Measurements from ENCODE around the gene EBF3. TPM values are rescaled to one million over a fixed set of nuclear protein-coding genes. Genes with fewer than 3 reads are reported as not detected.

The EBF3 gene
- total and polyA plus RNA-seq, 2 experiments from 2014 or later, result 0.27 to 0.49 TPM

GRCh38 chr10:129847741-129848483, 116.2 kb downstream of the EBF3 start (continued):
- TF ChIP-seq, protein P1, sequence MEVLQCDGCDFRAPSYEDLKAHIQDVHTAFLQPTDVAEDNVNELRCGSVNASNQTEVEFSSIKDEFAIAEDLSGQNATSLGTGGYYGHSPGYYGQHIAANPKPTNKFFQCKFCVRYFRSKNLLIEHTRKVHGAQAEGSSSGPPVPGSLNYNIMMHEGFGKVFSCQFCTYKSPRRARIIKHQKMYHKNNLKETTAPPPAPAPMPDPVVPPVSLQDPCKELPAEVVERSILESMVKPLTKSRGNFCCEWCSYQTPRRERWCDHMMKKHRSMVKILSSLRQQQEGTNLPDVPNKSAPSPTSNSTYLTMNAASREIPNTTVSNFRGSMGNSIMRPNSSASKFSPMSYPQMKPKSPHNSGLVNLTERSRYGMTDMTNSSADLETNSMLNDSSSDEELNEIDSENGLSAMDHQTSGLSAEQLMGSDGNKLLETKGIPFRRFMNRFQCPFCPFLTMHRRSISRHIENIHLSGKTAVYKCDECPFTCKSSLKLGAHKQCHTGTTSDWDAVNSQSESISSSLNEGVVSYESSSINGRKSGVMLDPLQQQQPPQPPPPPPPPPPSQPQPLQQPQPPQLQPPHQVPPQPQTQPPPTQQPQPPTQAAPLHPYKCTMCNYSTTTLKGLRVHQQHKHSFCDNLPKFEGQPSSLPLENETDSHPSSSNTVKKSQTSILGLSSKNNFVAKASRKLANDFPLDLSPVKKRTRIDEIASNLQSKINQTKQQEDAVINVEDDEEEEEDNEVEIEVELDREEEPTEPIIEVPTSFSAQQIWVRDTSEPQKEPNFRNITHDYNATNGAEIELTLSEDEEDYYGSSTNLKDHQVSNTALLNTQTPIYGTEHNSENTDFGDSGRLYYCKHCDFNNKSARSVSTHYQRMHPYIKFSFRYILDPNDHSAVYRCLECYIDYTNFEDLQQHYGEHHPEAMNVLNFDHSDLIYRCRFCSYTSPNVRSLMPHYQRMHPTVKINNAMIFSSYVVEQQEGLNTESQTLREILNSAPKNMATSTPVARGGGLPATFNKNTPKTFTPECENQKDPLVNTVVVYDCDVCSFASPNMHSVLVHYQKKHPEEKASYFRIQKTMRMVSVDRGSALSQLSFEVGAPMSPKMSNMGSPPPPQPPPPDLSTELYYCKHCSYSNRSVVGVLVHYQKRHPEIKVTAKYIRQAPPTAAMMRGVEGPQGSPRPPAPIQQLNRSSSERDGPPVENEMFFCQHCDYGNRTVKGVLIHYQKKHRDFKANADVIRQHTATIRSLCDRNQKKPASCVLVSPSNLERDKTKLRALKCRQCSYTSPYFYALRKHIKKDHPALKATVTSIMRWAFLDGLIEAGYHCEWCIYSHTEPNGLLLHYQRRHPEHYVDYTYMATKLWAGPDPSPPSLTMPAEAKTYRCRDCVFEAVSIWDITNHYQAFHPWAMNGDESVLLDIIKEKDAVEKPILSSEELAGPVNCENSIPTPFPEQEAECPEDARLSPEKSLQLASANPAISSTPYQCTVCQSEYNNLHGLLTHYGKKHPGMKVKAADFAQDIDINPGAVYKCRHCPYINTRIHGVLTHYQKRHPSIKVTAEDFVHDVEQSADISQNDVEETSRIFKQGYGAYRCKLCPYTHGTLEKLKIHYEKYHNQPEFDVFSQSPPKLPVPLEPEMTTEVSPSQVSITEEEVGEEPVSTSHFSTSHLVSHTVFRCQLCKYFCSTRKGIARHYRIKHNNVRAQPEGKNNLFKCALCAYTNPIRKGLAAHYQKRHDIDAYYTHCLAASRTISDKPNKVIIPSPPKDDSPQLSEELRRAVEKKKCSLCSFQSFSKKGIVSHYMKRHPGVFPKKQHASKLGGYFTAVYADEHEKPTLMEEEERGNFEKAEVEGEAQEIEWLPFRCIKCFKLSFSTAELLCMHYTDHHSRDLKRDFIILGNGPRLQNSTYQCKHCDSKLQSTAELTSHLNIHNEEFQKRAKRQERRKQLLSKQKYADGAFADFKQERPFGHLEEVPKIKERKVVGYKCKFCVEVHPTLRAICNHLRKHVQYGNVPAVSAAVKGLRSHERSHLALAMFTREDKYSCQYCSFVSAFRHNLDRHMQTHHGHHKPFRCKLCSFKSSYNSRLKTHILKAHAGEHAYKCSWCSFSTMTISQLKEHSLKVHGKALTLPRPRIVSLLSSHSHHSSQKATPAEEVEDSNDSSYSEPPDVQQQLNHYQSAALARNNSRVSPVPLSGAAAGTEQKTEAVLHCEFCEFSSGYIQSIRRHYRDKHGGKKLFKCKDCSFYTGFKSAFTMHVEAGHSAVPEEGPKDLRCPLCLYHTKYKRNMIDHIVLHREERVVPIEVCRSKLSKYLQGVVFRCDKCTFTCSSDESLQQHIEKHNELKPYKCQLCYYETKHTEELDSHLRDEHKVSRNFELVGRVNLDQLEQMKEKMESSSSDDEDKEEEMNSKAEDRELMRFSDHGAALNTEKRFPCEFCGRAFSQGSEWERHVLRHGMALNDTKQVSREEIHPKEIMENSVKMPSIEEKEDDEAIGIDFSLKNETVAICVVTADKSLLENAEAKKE (CRISPR knock-in tag; IDR thresholded peaks at IDR 0.05), result no peak
- no peak for TF ChIP-seq CREB1 (CRISPR knock-in tag; IDR thresholded peaks at IDR 0.05; ENCODE audit: low read depth)

DNA sequence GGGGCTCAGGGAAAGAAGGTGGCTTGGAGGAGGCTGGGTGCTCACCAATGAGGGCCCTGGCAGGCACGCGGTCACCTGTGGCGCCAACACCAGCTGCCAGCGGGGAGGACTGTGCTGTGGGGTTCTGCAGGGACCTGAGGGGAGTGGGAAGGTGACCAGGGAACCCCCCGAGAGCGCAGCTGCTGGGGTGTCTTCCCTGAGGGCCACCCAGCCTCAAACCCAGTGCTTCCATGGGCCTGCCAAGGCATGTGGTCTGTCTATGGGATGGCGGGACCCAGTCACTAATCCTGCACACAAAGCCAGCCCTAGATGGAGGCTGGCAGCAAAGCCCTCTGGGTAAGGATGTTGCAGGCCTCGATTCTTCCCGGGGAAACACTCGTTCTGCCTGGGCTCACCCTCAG, 117.1 kb downstream of the EBF3 start:
- no peaks in the 10 kb centered on the region for H3F3A ChIP-seq (replicated peaks; ENCODE audit: low read depth)
- no peaks in the 10 kb centered on the region for H3K9me2 ChIP-seq (ENCODE audit: insufficient read depth)
- H3K79me2 ChIP-seq (replicated peaks; ENCODE audit: insufficient read depth), result no peaks in the 10 kb centered on the region
- no peaks in the 10 kb centered on the region for H3K36me3 ChIP-seq (ENCODE audit: insufficient read depth)
- Mint-ChIP-seq H3K27me3 (ENCODE audit: insufficient read depth, low read depth, poor library complexity) (peaks cover 1% of the 10 kb centered on the region), H3K4me3 (no peak overlapping the region), H3K36me3 (ENCODE audit: low read depth) (no peaks in the 10 kb centered on the region), H3K4me1 (peaks cover 32% of the 10 kb centered on the region), H3K27ac (no peak overlapping the region), H3K9me3 (no peaks in the 10 kb centered on the region)
- H4K20me1 ChIP-seq (replicated peaks; ENCODE audit: insufficient read depth), result no peaks in the 10 kb centered on the region
- DNase-seq (ENCODE audit: low spot score), result no peak
- H3K4me3 ChIP-seq, result no peak overlapping the region
- no peaks in the 10 kb centered on the region; the same call in 1 of the 2 replicates for H3K4me1 ChIP-seq (ENCODE audit: insufficient read depth)
- H3K27ac ChIP-seq (ENCODE audit: low read depth), result no peak overlapping the region
- no peak overlapping the region for H2AFZ ChIP-seq
- H3K27me3 ChIP-seq (ENCODE audit: insufficient read depth), result no peaks in the 10 kb centered on the region
- peak; percentile 42; the same call in 1 of the 3 replicates for ATAC-seq
- no peak overlapping the region for H3K4me2 ChIP-seq
- TF ChIP-seq, protein P2, sequence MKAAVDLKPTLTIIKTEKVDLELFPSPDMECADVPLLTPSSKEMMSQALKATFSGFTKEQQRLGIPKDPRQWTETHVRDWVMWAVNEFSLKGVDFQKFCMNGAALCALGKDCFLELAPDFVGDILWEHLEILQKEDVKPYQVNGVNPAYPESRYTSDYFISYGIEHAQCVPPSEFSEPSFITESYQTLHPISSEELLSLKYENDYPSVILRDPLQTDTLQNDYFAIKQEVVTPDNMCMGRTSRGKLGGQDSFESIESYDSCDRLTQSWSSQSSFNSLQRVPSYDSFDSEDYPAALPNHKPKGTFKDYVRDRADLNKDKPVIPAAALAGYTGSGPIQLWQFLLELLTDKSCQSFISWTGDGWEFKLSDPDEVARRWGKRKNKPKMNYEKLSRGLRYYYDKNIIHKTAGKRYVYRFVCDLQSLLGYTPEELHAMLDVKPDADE (IDR thresholded peaks at IDR 0.05), result no peak
- TF ChIP-seq ZNF114 (CRISPR knock-in tag; IDR thresholded peaks at IDR 0.05) (no peak), JUNB (IDR thresholded peaks at IDR 0.05; ENCODE audit: unreplicated experiment) (no peak), POLR2AphosphoS5 (IDR thresholded peaks at IDR 0.05; ENCODE audit: low read depth) (no peak), EZH2phosphoT487 (IDR thresholded peaks at IDR 0.05; ENCODE audit: unreplicated experiment) (no peak), STAT1 (IDR thresholded peaks at IDR 0.05; ENCODE audit: unreplicated experiment) (no peak), ZNF331 (CRISPR knock-in tag; IDR thresholded peaks at IDR 0.05; ENCODE audit: low read depth) (no peak), EZH2 (IDR thresholded peaks at IDR 0.05; ENCODE audit: low read depth, unreplicated experiment) (no peak), CREB1 (CRISPR knock-in tag; IDR thresholded peaks at IDR 0.05; ENCODE audit: low read depth) (no peak)
- TF ChIP-seq, protein P3, sequence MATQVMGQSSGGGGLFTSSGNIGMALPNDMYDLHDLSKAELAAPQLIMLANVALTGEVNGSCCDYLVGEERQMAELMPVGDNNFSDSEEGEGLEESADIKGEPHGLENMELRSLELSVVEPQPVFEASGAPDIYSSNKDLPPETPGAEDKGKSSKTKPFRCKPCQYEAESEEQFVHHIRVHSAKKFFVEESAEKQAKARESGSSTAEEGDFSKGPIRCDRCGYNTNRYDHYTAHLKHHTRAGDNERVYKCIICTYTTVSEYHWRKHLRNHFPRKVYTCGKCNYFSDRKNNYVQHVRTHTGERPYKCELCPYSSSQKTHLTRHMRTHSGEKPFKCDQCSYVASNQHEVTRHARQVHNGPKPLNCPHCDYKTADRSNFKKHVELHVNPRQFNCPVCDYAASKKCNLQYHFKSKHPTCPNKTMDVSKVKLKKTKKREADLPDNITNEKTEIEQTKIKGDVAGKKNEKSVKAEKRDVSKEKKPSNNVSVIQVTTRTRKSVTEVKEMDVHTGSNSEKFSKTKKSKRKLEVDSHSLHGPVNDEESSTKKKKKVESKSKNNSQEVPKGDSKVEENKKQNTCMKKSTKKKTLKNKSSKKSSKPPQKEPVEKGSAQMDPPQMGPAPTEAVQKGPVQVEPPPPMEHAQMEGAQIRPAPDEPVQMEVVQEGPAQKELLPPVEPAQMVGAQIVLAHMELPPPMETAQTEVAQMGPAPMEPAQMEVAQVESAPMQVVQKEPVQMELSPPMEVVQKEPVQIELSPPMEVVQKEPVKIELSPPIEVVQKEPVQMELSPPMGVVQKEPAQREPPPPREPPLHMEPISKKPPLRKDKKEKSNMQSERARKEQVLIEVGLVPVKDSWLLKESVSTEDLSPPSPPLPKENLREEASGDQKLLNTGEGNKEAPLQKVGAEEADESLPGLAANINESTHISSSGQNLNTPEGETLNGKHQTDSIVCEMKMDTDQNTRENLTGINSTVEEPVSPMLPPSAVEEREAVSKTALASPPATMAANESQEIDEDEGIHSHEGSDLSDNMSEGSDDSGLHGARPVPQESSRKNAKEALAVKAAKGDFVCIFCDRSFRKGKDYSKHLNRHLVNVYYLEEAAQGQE (IDR thresholded peaks at IDR 0.05; ENCODE audit: unreplicated experiment), result no peak
- TF ChIP-seq, protein P4, sequence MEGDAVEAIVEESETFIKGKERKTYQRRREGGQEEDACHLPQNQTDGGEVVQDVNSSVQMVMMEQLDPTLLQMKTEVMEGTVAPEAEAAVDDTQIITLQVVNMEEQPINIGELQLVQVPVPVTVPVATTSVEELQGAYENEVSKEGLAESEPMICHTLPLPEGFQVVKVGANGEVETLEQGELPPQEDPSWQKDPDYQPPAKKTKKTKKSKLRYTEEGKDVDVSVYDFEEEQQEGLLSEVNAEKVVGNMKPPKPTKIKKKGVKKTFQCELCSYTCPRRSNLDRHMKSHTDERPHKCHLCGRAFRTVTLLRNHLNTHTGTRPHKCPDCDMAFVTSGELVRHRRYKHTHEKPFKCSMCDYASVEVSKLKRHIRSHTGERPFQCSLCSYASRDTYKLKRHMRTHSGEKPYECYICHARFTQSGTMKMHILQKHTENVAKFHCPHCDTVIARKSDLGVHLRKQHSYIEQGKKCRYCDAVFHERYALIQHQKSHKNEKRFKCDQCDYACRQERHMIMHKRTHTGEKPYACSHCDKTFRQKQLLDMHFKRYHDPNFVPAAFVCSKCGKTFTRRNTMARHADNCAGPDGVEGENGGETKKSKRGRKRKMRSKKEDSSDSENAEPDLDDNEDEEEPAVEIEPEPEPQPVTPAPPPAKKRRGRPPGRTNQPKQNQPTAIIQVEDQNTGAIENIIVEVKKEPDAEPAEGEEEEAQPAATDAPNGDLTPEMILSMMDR (conservative IDR thresholded peaks at IDR 0.05; ENCODE audit: low read depth in 2 of 2), result no peak
